Hepatocyte (in vitro differentiated cells): Measurements from ENCODE around the gene HEBP1. TPM values are rescaled to one million over a fixed set of nuclear protein-coding genes. Genes with fewer than 3 reads are reported as not detected.

Experiments used
- DNase-seq: peaks from one replicate; pipeline ENCODE4 v3.0.0-alpha.2; 2016; ENCODE audit warnings: low spot score
- H2AFZ ChIP-seq: fragments of 200-600 bp; sonication (generic); 2 replicates; pipeline ENCODE4 v1.6.0; 2016; ENCODE audit warnings: antibody characterized with exemption, mild to moderate bottlenecking
- H3K27ac ChIP-seq: fragments of 200-600 bp; sonication (generic); 2 replicates; pipeline ENCODE4 v1.5.1; 2016; ENCODE audit warnings: mild to moderate bottlenecking
- H3K27me3 ChIP-seq: fragments of 200-600 bp; sonication (generic); 2 replicates; pipeline ENCODE4 v1.6.1; 2016
- H3K36me3 ChIP-seq: fragments of 200-600 bp; sonication (generic); replicated peaks from 2 replicates; pipeline ENCODE4 v1.5.1; 2016; ENCODE audit warnings: low read depth; ENCODE audit not compliant: insufficient read depth
- H3K4me1 ChIP-seq: fragments of 200-600 bp; sonication (generic); 2 replicates; pipeline ENCODE4 v1.5.1; 2016; ENCODE audit warnings: mild to moderate bottlenecking, moderate library complexity; ENCODE audit not compliant: insufficient read depth
- H3K4me2 ChIP-seq: fragments of 200-600 bp; sonication (generic); 2 replicates; pipeline ENCODE4 v1.6.0; 2016
- H3K4me3 ChIP-seq: fragments of 200-600 bp; sonication (generic); 2 replicates; pipeline ENCODE4 v1.5.1; 2016; ENCODE audit warnings: mild to moderate bottlenecking
- H3K79me2 ChIP-seq: fragments of 200-600 bp; sonication (generic); 2 replicates; pipeline ENCODE4 v1.6.0; 2017; ENCODE audit warnings: mild to moderate bottlenecking
- H3K9me2 ChIP-seq: fragments of 200-600 bp; sonication (generic); replicated peaks from 2 replicates; pipeline ENCODE4 v1.6.0; 2017; ENCODE audit warnings: mild to moderate bottlenecking; ENCODE audit not compliant: insufficient read depth
- H3K9me3 ChIP-seq: fragments of 200-600 bp; sonication (generic); 2 replicates; pipeline ENCODE4 v1.5.1; 2016; ENCODE audit warnings: low read depth, mild to moderate bottlenecking
- H4K20me1 ChIP-seq: fragments of 200-600 bp; sonication (generic); 2 replicates; pipeline ENCODE4 v1.6.0; 2016; ENCODE audit warnings: mild to moderate bottlenecking; ENCODE audit not compliant: insufficient read depth, poor library complexity, severe bottlenecking
- CTCF ChIP-seq: fragments of 200-600 bp; sonication (generic); IDR thresholded peaks from 2 replicates; pipeline ENCODE4 v1.5.1; 2016; ENCODE audit warnings: antibody characterized with exemption, mild to moderate bottlenecking; ENCODE audit not compliant: poor library complexity
- EZH2 ChIP-seq: fragments of 200-600 bp; sonication (generic); IDR thresholded peaks from 2 replicates; pipeline ENCODE4 v1.6.1; 2016; ENCODE audit warnings: antibody characterized with exemption, mild to moderate bottlenecking, borderline replicate concordance
- EZH2phosphoT487 ChIP-seq: fragments of 200-600 bp; sonication (generic); IDR thresholded peaks from one replicate; pipeline ENCODE4 v1.6.1; 2018; ENCODE audit warnings: antibody characterized with exemption, mild to moderate bottlenecking, low read depth, moderate library complexity; ENCODE audit not compliant: unreplicated experiment, severe bottlenecking
- WGBS: methylation state at CpG from one replicate; pipeline ENCODE4 v1.1.6; 2016; ENCODE audit warnings: low lambda C conversion rate; ENCODE audit errors: missing lambda C conversion rate; 5-methylcytosine and 5-hydroxymethylcytosine counted together
- polyA plus RNA-seq: library from polyadenylated mRNA; unstranded; fragments of >200 nt; fragmentation: Nextera tagmentation; extraction: Ambion mirVana; gene quantifications from 2 replicates; pipeline ENCODE4 v1.2.1, GENCODE V29; 2016
- total RNA-seq: library from RNA; depleted of rRNA; stranded (reverse); fragments of >200 nt; gene quantifications from 2 replicates; pipeline ENCODE4 v1.2.3, GENCODE V29; 2014

Gene HEBP1
- total and polyA plus RNA-seq, 2 experiments from 2014 or later = 30.1 to 89.5 TPM

- H3K9me2 ChIP-seq = no peaks in the 10 kb centered on the region
- peaks cover 14% of the 10 kb centered on the region for H3K4me1 ChIP-seq
- WGBS = 4% methylated on average over 65 of the region's 82 CpGs
- peaks cover 10% of the 10 kb centered on the region for H4K20me1 ChIP-seq
- no peaks in the 10 kb centered on the region for H3K27me3 ChIP-seq
- peak overlapping the region; percentile 98 for H2AFZ ChIP-seq
- H3K9me3 ChIP-seq = no peaks in the 10 kb centered on the region
- H3K79me2 ChIP-seq = peaks cover 44% of the 10 kb centered on the region
- peak; percentile 87 for DNase-seq
- TF ChIP-seq CTCF = peak; percentile 48
- no peak for TF ChIP-seq EZH2
- peak overlapping the region; percentile 95 for H3K27ac ChIP-seq
- H3K4me2 ChIP-seq = peak overlapping the region; percentile 82
- peak overlapping the region; percentile 72 for H3K4me3 ChIP-seq
- H3K36me3 ChIP-seq = no peaks in the 10 kb centered on the region
Observed at GRCh38 chr12:13000925-13001774, 1.1 kb upstream of the HEBP1 start.

GRCh38 chr12:13000616-13000924, 505 bp upstream of the HEBP1 start:
- Histone ChIP-seq H3K27me3 (no peaks in the 10 kb centered on the region), H3K79me2 (peaks cover 49% of the 10 kb centered on the region), H3K4me3 (peak overlapping the region; percentile 72), H3K9me3 (no peaks in the 10 kb centered on the region), H3K4me1 (peaks cover 14% of the 10 kb centered on the region), H3K9me2 (no peaks in the 10 kb centered on the region), H3K27ac (peak overlapping the region; percentile 95), H3K4me2 (peak overlapping the region; percentile 82), H2AFZ (peak overlapping the region; percentile 98), H3K36me3 (no peaks in the 10 kb centered on the region), H4K20me1 (peaks cover 10% of the 10 kb centered on the region)
- TF ChIP-seq EZH2 (no peak), CTCF (no peak)
- DNase-seq = no peak
- under 1% methylated on average over 16 of the region's 16 CpGs for WGBS

GRCh38 chr12:12999271-12999958, 650 bp downstream of the HEBP1 start:
- peaks cover 15% of the 10 kb centered on the region for H4K20me1 ChIP-seq
- WGBS = 29% methylated on average over 22 of the region's 22 CpGs
- DNase-seq = peak; percentile 55
- H2AFZ ChIP-seq = peak overlapping the region; percentile 77
- H3K4me2 ChIP-seq = peak overlapping the region; percentile 94
- no peaks in the 10 kb centered on the region for H3K9me3 ChIP-seq
- H3K27ac ChIP-seq = peak overlapping the region; percentile 91
- H3K27me3 ChIP-seq = no peaks in the 10 kb centered on the region
- no peaks in the 10 kb centered on the region for H3K36me3 ChIP-seq
- H3K4me1 ChIP-seq = peaks cover 14% of the 10 kb centered on the region
- peak overlapping the region; percentile 95 for H3K4me3 ChIP-seq
- peaks cover 61% of the 10 kb centered on the region for H3K79me2 ChIP-seq
- no peaks in the 10 kb centered on the region for H3K9me2 ChIP-seq
- TF ChIP-seq CTCF (no peak), EZH2phosphoT487 (no peak), EZH2 (no peak)
